ENCODE measurements around the gene TRIM2. TPM values are rescaled to one million over a fixed set of nuclear protein-coding genes. Genes with fewer than 3 reads are reported as not detected.
A peak's percentile ranks its signal among the peaks of the same experiment; 100 is the strongest.

Gene TRIM2
- total and polyA plus RNA-seq, 4 donors: 126 to 487 (median 173) TPM

DNA sequence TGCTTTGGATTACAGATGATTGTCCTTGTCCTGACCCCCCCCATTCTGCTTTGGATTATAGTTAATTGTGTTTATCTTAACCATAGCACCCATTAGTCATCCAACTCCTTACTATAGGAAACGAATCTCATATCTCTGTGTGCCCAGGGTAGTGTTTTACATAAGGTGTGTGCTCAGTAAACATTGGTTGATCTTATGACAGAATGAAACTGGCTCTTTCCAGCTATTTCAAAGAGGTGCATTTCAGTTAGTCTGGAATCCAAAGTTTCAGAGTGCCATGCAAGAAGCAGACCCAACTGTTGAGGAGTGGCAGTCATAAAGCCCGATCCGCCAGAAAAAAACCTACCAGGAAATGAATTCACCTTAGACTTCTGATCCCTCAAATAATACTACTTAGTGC is 14.7 kb downstream of the TRIM2 start:
- whole genome bisulfite sequencing (ENCODE audit: insufficient coverage): 100% methylated on average over 2 of the region's 3 CpGs
- Histone ChIP-seq H3K9me3 (ENCODE audit: control insufficient read depth, insufficient read depth, low read length) (no peaks in the 10 kb centered on the region), H3K4me3 (ENCODE audit: low read depth, low read length) (no peak overlapping the region), H3K27me3 (ENCODE audit: control insufficient read depth, insufficient read depth, low read length) (no peaks in the 10 kb centered on the region), H3K27ac (ENCODE audit: low read depth, low read length) (no peak overlapping the region), H3K36me3 (ENCODE audit: control insufficient read depth, insufficient read depth, low read length) (no peaks in the 10 kb centered on the region), H3K4me1 (ENCODE audit: control insufficient read depth, insufficient read depth, low read length) (peaks cover 25% of the 10 kb centered on the region)
- DNase-seq (ENCODE audit: low read depth in 4 of 6, low spot score in 6 of 6): no peak

DNA sequence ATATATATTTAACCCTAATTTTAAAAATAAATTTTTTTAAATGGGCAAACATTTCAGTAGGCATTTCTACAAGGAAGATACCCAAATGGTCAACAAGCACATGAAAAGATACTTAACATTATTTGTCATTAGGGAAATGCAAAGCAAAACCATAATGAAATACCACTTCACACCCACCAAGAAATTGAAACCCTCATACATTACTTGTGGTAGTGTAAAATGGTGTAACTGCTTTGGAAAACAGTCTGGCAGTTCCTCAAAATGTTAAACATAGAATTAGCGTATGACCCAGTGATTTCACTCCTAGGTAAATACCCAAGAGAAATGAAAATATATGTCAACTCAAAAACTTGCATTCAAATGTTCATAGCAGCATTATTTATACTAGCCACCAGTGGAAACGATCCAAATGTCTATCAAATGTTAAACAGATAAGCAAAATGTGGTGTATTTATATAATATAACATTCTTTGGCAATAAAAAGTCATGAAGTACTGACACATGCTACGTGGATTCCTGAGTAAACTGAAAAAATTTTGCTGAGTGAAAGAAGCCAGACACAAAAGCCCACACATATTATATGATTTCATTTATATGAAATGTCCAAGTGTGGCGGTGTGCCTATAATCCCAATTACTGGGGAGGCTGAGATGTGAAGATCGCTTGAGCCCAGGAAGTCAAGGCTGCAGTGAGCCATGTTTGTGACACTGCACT is 16.6 kb downstream of the TRIM2 start:
- peak overlapping the region; percentile 16 for H3K27ac ChIP-seq (ENCODE audit: low read depth, low read length)
- peak in 1 of 6 donors; percentile 64 for DNase-seq (ENCODE audit: low read depth in 4 of 6, low spot score in 6 of 6)

DNA sequence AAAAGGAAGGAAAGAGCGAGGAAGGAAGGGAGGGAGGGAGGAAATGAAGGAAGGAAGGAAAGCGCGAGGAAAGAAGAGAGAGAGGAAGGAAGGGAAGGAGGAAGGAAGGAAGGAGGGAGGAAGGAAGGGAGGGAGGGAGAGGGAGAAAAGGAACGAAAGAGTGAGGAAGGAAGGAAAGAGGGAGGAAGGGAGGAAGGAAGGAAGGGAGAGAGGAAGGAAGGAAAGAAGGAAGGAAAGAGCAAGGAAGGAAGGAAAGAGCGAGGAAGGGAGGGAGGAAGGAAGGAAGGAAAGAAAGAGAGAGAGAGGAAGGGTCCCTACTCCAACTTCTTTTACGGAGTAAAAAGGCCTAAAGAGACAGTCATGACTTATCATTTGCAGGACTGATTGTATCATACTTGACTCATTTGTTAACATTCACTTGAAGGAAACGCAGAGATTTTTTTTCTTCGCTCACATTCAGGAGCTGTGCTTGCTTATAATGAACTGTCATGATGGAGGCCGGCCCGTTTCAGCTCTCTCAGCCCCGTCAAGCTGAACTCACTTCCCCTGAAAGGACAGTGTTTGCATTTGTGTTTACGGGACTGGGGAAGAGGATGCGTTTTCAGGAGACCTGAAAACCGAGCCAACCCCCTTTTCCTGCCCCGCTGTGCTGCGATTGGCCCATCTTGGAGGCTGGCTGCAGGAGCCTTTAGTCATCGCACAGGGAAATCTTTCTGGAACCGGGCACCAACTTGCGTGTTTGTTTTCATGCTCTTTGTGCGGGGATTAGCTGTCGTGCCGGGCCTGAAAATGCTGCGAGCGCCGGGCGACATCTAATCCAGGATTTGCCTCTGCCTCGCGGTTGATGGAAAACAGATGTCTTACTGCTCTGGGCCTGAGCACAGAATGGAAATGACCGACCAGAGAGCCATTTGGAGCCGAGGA is 17.8 kb downstream of the TRIM2 start:
- H3K4me1 ChIP-seq (ENCODE audit: control insufficient read depth, insufficient read depth, low read length): peaks cover 23% of the 10 kb centered on the region
- H3K36me3 ChIP-seq (ENCODE audit: control insufficient read depth, insufficient read depth, low read length): no peaks in the 10 kb centered on the region
- peak in 3 of 6 donors; percentile 64 to 92 (median 90) for DNase-seq (ENCODE audit: low read depth in 4 of 6, low spot score in 6 of 6)
- no peaks in the 10 kb centered on the region for H3K27me3 ChIP-seq (ENCODE audit: control insufficient read depth, insufficient read depth, low read length)
- WGBS (ENCODE audit: insufficient coverage): 18% methylated on average over 24 of the region's 30 CpGs
- H3K4me3 ChIP-seq (ENCODE audit: low read depth, low read length): peak overlapping the region; percentile 54
- H3K9me3 ChIP-seq (ENCODE audit: control insufficient read depth, insufficient read depth, low read length): no peaks in the 10 kb centered on the region
- peak overlapping the region; percentile 90 for H3K27ac ChIP-seq (ENCODE audit: low read depth, low read length)

More for the DNA sequence above, 16.6 kb downstream of the TRIM2 start:
- Histone ChIP-seq H3K4me1 (ENCODE audit: control insufficient read depth, insufficient read depth, low read length) (peaks cover 25% of the 10 kb centered on the region), H3K36me3 (ENCODE audit: control insufficient read depth, insufficient read depth, low read length) (no peaks in the 10 kb centered on the region), H3K9me3 (ENCODE audit: control insufficient read depth, insufficient read depth, low read length) (no peaks in the 10 kb centered on the region), H3K27me3 (ENCODE audit: control insufficient read depth, insufficient read depth, low read length) (no peaks in the 10 kb centered on the region), H3K4me3 (ENCODE audit: low read depth, low read length) (no peak overlapping the region)
- no CpG with 5 or more reads among the region's 5 CpGs for WGBS (ENCODE audit: insufficient coverage)

DNA sequence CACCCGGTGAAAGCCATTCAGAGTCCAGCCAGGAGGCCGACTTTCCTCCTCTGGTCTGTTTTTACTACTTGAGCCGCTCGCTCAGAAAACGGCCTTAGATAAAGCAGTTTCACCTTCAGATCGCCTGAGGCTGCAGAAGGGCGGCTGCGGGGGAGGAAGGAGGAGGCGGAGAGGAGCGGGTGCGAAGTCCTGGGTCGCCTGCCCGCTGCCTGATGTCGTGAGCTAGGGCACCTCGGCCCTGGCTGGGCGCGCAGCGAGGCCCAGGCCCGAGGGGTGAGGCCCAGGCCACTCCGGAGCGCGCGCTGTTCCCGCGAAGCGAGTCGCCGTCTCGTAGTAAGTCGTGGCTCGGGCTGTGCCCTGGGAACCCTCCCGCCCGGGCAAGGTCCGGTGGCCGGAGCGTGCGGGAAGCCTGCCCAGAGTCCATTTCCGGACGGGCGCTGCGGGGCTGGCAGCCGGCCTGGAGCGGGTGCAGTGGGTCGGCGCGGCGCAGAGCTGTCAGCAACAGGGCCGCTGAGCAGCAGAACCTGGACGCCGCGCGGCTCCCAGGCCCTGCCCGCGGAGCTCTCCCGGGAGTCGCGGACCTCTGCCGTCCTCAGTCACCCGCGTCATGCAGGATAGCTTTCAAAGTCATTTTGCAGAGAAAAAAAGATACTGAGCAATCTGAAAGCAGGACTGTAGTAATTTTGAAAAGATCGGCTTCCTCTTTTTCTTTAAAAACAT is 18.6 kb downstream of the TRIM2 start:
- under 1% methylated on average over 56 of the region's 61 CpGs for WGBS (ENCODE audit: insufficient coverage)
- DNase-seq (ENCODE audit: low read depth in 4 of 6, low spot score in 6 of 6): peak in 2 of 6 donors; percentile 72 to 79
- peaks cover 23% of the 10 kb centered on the region for H3K4me1 ChIP-seq (ENCODE audit: control insufficient read depth, insufficient read depth, low read length)
- H3K27me3 ChIP-seq (ENCODE audit: control insufficient read depth, insufficient read depth, low read length): no peaks in the 10 kb centered on the region
- no peaks in the 10 kb centered on the region for H3K36me3 ChIP-seq (ENCODE audit: control insufficient read depth, insufficient read depth, low read length)
- H3K27ac ChIP-seq (ENCODE audit: low read depth, low read length): peak overlapping the region; percentile 90
- peak overlapping the region; percentile 54 for H3K4me3 ChIP-seq (ENCODE audit: low read depth, low read length)
- no peaks in the 10 kb centered on the region for H3K9me3 ChIP-seq (ENCODE audit: control insufficient read depth, insufficient read depth, low read length)

DNA sequence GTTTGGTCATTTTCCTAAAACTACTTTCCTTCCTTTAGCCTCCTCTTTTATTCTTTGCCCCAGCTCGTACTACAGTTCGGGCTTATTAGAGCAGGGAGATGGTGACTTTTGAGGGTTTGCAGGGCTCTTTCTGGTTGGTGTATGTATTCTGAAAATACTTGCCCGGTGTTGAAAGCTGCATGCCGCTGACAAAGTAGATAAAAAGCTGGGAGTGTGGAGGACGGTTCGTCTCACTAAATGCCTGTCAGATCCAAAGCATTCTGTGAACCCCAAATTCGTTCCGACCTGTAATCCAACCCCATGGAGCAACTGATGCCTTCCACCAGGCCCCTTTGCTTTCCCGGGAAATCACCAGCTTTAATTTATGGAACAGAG is 19.2 kb downstream of the TRIM2 start:
- 0% methylated on average over 1 of the region's 9 CpGs for WGBS (ENCODE audit: insufficient coverage)

DNA sequence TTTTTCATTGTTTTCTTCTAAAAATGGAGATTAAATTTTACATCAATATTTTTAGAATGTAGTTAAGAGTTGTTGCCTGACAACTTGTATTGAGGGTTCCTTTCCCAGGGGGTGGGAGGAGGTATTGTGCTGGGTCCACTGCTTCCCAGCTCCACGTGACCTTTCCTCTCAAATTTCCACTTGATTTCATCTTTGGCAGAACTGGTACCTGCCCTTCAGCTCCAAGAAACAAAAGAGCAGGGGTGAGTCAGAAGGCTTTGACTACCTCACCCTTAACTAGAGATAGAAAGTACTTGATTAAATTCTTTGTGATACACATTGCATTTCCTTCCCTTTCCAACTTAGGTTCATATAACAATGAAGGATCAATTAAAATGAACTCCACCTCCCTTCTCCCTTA is 19.7 kb downstream of the TRIM2 start:
- Histone ChIP-seq H3K27ac (ENCODE audit: low read depth, low read length) (peak overlapping the region; percentile 90), H3K4me1 (ENCODE audit: control insufficient read depth, insufficient read depth, low read length) (peaks cover 24% of the 10 kb centered on the region)
- DNase-seq (ENCODE audit: low read depth in 4 of 6, low spot score in 6 of 6): peak in 1 of 6 donors; percentile 81

More for the DNA sequence above, 19.2 kb downstream of the TRIM2 start:
- Histone ChIP-seq H3K27ac (ENCODE audit: low read depth, low read length) (peak overlapping the region; percentile 90), H3K9me3 (ENCODE audit: control insufficient read depth, insufficient read depth, low read length) (no peaks in the 10 kb centered on the region), H3K36me3 (ENCODE audit: control insufficient read depth, insufficient read depth, low read length) (no peaks in the 10 kb centered on the region), H3K27me3 (ENCODE audit: control insufficient read depth, insufficient read depth, low read length) (no peaks in the 10 kb centered on the region), H3K4me1 (ENCODE audit: control insufficient read depth, insufficient read depth, low read length) (peaks cover 23% of the 10 kb centered on the region), H3K4me3 (ENCODE audit: low read depth, low read length) (peak overlapping the region; percentile 54)
- peak in 2 of 6 donors; percentile 54 to 55 for DNase-seq (ENCODE audit: low read depth in 4 of 6, low spot score in 6 of 6)

DNA sequence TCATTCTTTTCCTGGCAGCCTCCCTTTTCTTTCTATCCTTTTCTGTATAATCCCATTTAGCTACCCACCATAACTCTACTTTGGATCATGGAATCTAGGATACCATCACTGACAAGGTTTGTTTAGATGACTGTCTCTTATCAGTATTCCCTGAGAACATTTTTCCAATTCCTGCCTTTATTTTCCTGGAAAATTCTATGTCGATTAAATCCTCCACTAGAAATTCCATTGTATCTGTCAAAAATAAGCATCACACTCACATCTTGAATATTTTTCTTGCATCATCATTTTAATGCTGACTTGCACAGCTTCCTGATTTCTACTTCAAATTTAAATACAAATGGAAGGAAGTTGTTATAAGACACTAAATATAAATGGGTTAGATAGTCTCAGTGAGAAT is 20.2 kb downstream of the TRIM2 start:
- DNase-seq (ENCODE audit: low read depth in 4 of 6, low spot score in 6 of 6): no peak
- Histone ChIP-seq H3K27me3 (ENCODE audit: control insufficient read depth, insufficient read depth, low read length) (no peaks in the 10 kb centered on the region), H3K36me3 (ENCODE audit: control insufficient read depth, insufficient read depth, low read length) (no peaks in the 10 kb centered on the region), H3K27ac (ENCODE audit: low read depth, low read length) (peak overlapping the region; percentile 90), H3K4me3 (ENCODE audit: low read depth, low read length) (no peak overlapping the region), H3K4me1 (ENCODE audit: control insufficient read depth, insufficient read depth, low read length) (peaks cover 28% of the 10 kb centered on the region), H3K9me3 (ENCODE audit: control insufficient read depth, insufficient read depth, low read length) (no peaks in the 10 kb centered on the region)
- 67% methylated on average over 1 of the region's 1 CpG for WGBS (ENCODE audit: insufficient coverage)

More for the DNA sequence above, 19.7 kb downstream of the TRIM2 start:
- Histone ChIP-seq H3K27me3 (ENCODE audit: control insufficient read depth, insufficient read depth, low read length) (no peaks in the 10 kb centered on the region), H3K4me3 (ENCODE audit: low read depth, low read length) (peak overlapping the region; percentile 54), H3K9me3 (ENCODE audit: control insufficient read depth, insufficient read depth, low read length) (no peaks in the 10 kb centered on the region), H3K36me3 (ENCODE audit: control insufficient read depth, insufficient read depth, low read length) (no peaks in the 10 kb centered on the region)
- no CpG with 5 or more reads among the region's 1 CpG for WGBS (ENCODE audit: insufficient coverage)

DNA sequence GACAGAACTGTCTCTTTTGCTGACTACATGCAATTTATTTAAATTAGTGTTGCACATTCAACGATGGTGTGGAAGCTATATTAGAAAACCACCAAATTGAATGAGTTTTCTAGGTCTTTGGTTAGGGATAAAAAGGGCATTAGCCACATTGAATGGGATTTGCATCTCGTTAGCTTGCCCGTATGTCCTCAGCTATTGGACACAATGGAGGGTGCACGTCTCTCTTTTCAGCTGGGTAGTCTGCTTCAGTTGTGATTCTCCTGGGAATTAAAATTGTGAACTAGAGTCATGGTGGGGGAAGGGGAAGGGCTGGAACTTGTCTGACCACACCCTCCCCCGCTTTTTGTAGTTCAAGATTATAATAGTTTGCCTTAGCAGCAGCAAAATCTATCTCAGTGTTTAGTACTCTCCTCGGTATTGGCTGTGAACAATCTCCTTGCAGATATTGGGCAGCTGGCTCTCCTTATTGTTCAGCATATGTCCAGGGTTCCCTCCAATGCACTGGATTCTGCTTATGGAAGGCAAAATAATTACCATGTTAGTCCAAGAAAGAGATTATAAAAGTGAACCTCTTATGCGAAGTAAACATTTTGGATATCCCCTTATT is 23.3 kb downstream of the TRIM2 start:
- Histone ChIP-seq H3K4me1 (ENCODE audit: control insufficient read depth, insufficient read depth, low read length) (peaks cover 23% of the 10 kb centered on the region), H3K27ac (ENCODE audit: low read depth, low read length) (peak overlapping the region; percentile 18), H3K27me3 (ENCODE audit: control insufficient read depth, insufficient read depth, low read length) (no peaks in the 10 kb centered on the region), H3K36me3 (ENCODE audit: control insufficient read depth, insufficient read depth, low read length) (no peaks in the 10 kb centered on the region), H3K9me3 (ENCODE audit: control insufficient read depth, insufficient read depth, low read length) (no peaks in the 10 kb centered on the region), H3K4me3 (ENCODE audit: low read depth, low read length) (no peak overlapping the region)
- peak in 2 of 6 donors; percentile 70 to 77 for DNase-seq (ENCODE audit: low read depth in 4 of 6, low spot score in 6 of 6)
- WGBS (ENCODE audit: insufficient coverage): 40% methylated on average over 3 of the region's 7 CpGs
